NCI-H2196 (cell line): ENCODE data around the gene ZDHHC22.

Experiments used
- DNase-seq: peaks from one replicate; lab custom pipeline; 2025; ENCODE audit not compliant: unreplicated experiment; lab: John Stamatoyannopoulos, UW

The ZDHHC22 gene

DNA sequence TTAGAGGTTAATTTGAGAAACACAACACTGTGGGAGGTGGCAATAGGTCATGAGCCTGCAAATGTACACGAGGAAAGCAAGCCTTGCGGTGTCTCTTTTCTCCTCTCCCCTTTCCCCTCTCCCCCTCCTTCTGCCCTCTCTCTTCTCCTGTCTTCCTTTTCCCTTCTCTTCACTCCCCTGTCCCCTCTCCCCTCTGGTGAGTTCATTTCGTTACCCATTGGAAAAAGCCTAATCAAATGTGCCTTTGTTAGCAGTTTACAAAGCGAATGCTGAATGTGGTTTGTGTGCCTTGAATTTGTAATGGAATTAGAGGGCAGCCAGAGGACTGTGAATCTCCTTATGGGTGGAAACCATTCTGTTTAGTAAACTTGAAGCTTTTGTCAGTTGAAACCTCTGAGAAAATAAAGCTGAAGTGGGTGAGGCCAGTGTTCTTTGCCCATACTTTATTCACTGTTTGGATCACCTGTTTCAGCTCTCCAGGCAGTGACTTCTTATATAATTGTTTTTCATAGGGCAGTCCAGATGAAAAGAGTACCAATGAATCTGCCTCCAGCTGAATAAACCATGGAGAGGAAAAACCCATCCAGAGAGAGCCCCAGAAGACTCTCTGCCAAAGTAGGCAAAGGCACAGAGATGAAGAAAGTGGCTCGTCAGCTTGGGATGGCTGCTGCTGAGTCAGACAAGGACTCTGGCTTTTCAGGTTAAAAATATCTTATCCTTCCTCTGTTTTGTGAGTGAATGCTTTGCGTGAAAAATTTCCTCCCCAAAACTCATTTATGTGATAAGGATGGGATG lies 36.2 kb downstream of the ZDHHC22 start:
- no peak for DNase-seq

DNA sequence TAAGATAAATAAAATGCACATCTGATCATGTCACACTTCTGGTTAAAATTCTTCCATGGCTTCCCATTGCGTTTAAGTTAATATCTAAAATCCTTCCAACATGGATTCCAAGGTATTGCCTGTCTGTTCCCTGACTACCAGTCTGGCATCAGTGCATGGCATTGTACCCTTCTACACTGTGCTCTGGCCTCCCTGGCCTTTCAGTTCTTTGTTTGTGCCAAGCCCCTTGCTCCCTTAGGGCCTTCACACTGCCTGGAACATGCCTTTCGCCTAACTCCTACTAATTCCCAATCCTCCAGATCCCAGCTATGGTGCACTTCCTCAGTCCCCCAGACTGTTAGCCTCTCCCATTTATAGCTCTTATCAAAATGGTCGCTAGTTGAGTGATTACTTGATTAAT lies 37.2 kb downstream of the ZDHHC22 start:
- no peak for DNase-seq

DNA sequence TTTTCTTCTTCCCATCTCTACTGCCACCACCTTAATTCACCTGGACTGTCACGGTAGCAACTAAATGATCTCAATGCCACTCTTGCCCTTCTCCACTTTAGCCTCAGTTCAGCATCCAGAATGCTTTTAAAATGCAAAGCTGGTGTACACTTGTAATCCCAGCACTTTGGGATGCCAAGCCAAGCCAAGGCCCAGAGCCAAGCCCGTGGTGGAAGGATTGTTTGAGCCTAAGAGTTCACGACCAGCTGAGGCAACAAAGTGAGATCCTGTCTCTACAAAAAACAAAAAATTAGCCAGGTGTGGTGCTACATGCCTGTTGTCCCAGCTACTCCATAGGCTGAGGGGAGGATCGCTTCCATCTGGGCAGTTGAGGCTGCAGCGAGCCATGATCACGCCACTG lies 37.6 kb downstream of the ZDHHC22 start:
- DNase-seq, result no peak

DNA sequence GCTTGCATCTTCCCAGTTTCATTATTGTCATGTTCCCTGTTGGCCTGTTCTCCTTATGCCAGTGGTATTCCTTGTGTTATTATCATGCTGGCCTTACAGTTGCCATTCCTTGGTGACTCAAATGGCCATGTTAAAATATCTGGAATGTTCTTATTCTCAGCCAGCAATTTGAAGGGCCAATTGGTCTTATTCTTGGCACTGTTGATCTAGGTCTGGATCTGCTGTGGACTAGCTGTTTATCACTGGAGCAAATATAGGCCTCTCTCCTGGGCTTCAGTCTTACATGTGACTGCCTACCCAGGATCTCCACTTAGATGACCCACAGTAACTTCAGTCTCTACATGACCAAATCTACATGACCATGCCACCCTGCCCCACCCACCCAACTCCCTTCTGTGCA lies 38.1 kb downstream of the ZDHHC22 start:
- DNase-seq, result no peak

DNA sequence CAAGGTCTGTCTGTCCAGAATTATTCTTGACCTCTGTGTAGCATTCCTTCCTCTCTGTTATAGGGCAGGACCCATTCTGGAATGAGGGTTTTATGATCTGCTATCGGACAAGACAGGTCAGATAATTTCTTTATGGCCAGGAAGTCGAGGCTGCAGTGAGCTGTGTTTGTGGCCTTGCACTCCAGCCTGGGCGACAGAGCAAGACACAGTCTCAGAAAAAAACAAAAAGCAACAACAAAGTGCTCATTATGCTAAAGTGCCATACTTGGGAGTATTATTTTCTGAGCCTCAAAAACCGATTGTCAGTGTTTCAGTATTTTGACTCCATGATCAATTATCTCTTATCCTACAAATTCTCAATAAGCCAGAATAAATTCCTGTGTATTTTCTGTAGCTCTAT lies 39.4 kb downstream of the ZDHHC22 start:
- DNase-seq, result no peak

DNA sequence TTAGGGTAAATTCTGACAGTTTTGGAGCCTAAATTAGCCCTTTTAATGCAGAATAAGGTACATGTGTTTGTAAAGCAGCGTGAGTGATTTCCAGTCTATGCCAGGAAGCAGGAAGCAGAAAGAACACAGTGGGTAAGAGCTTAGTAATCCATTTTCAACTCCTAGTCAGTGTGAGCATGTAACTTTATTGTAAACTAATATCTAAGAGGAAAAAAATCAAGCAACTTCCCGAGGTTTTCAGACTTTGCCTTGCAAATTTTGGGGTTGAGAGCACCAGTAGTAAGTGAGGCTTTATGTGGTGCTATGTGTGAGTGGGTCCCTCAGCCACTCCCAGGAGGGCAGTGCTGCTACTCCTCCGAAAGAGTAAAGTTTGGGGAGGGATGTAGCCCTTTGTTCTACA lies 40.6 kb downstream of the ZDHHC22 start:
- DNase-seq, result no peak

DNA sequence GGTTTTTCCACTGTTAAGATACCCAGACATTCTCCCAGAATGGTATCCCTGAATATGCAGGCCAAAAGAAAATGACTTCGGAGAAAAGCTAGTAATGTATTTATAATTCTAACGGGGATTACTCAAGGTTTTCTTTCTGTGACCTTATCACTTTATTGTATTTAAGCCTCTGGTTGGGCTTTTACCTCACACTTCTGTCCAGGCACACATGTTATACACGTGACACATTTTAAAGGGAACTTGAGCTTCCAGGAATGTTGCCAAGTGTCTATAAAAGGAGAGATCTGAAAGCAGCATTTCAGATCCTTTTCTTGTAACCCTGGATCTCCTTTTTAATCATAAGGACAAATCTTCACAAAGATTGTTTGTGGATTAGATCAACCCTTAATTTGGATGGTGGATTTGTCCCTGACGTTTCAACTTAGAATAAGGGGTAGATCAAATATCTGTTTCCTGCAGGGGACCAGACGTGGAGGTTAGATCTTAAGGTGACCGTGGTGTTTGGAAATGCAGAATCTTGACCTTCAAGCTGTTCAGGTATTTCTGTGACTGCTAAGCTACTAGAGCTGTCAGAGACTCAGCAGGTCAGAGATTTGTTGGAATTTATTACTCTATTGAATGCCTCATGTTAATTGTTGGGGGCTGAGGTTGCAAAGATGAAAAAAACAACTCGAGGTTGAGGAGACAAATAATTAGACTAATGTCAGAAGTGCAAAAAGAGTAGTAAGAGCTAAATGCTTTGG lies 42.0 kb downstream of the ZDHHC22 start:
- DNase-seq, result peak; percentile 84

DNA sequence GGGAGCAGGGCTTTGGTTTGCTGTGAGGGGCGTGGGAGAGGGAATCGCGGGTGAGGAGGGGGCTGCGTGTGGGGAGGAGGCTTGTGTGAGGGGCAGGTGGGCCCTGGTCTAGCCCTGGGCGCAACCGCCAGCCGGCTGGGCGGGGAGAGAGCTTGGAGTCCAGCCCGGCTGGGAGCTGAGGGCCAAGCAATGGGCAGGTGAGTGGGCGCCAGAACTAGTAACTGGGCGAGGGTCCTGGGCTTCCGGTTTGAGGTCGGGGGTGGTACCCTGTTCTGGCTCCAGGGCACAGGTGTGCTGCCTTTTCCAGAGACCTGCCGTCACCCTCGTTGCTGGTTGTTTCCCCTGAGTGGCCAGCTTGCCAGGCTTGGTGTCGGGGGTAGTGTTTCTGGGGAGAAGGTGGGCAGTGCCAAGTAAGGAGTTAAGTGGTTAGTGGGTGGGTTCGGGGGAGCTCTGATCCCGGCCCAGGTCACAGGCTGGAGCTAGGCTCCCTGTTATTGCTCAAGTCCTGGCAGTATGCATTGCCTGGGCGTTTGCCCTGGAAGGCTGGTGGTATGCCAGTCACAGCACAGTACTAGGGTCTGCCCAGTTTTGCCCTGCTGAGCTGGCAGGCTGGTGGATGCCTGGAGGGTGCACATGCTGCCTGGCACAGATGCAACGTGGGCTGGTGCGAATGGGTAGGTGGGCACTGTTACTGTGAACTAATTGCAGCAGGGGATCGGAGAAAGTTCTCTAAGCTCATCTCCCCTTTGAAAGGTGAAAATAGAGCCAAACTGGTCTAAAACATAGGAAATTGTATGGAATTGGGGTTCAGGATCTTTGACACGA lies 42.9 kb downstream of the ZDHHC22 start:
- no peak for DNase-seq

DNA sequence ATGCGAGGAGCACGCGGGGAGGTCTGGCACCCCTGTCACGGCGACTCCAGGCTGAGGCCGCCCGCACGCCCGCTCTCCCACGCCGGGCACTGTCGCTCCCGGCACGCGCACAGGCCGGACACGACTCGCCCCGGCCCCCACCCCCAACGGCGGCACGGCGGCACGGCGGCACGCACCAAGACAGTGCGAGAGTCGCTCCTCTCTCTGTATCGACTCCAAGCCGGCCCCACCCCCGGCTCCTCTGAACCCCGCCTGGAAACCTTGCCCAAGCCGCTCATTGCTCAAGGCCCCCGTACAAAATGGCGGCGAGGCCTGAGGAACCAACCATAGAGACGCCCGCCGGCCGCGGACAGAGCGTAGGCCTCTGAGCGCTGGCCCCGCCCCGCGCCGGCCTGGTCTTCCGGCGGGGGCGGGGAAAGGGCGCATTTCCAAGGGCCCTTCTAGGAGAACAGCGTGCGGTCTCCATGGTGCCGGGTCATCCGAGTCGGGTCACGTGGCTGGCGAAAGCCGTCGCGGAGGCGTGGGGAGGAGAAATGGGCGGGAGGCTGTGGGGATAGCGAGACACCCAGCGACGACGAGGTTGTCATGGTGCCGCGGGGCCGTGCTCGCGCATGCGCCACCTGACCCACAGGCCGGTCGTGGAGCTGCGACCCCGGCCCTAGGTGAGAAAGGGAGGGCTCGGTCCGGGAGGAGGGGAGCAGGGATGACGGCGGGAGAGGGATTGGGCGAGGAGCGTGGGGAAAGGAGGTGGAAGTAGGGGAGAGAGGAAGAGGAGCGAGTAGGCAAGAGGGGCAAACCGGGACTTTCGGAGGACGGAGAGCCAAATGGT lies 43.7 kb downstream of the ZDHHC22 start, which contains the start of gene CIPC:
TSS of gene CIPC (plus strand) at position 559 of the 829 bp plus-strand sequence. CDS start 7,451 bp downstream, outside the sequence.
- DNase-seq, result peak; percentile 99

DNA sequence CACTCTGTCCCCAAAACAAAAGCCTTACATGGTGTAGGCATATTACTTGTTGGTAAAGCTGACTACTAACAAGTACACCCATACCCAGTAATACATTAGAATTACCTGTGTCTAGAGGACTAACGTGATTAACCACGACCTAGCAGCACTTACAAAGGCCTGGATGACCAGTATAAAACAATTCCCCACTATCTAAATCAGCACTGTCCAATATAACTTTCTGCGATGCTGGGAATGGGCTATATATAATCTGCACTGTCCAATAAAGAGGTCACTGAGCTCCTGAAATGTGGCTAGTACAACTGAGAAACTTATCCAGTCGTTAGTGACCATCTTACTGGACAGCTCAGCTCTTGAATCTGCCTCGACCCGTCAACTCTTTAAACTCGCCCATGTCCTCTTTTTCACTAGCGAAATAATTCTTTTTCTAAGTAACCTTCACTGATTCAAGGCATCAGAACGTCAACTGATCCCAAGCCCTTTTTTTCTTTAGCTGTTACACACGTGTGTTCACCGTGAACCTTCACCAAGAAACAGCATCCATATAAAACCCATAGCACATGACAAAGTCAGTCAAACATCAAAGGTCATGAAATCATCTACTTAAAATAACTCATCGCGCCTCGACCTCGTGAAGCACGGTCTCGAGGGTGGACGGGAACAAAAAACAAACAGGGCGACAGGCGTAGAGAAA lies 44.4 kb downstream of the ZDHHC22 start:
- no peak for DNase-seq

DNA sequence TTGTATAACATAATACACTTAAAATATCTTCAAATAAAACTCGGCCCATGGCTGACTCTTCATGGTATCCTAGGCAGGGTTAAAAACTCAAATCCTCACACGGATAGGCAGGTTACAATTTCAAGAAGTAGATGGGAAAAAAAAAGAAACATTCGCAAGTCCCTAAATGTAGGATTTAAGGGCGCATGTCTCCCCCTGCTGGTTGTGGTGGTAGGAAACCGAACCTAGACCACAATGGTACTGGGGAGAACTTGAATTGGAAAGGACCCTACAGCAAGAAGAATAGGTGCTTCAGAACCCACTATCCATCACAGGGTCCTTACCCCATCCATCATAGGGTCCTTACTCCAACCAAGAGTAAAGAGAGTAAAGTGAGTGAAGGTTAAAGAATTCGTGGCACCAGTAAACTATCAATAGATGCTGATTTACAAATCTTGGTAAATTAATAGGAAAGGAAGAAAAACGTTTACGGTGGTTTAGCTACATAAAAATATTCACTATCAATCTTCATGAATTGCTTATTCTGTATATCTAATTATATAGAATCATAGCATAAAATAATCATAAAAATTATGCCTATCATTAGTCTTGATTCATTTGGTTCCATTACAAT lies 46.8 kb downstream of the ZDHHC22 start:
- peak; percentile 86 for DNase-seq

DNA sequence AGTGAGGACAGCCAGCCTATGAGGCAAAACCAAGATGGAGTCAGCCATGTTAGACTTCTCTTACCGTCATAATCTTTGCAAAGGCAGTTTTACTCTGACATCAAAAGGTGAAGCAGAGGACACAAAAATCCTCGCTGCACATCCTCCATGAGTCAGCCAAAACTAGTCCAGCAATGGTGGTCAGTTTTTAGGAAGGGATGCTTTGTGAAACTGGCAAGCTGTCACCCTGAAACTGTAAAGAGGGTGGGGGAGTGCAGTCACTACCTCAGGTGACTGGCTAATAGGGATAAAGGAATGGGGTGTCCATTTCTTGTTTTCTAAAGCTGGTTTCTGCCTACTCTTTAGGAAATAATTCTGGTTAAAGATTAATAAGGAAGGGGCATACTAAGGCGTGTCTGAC lies 48.9 kb downstream of the ZDHHC22 start:
- no peak for DNase-seq

DNA sequence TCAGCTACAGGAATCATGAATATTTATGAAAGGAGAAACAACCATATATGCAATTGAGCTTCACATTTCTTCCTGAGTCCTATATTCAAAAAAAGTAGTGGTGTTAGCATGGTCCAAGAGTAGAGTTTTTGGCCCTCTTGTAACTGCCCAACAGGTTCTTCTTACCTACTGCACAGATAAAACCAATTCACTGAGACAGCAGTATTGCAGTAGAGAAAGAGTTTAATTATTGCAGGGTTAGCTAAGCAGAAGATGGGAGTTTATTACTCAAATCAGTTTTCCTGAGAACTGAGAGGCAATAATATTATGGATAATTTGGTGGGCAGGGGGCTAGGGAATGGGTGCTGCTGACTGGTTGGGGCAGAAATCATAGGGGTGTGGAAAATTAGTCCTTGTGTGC lies 50.1 kb downstream of the ZDHHC22 start:
- no peak for DNase-seq

DNA sequence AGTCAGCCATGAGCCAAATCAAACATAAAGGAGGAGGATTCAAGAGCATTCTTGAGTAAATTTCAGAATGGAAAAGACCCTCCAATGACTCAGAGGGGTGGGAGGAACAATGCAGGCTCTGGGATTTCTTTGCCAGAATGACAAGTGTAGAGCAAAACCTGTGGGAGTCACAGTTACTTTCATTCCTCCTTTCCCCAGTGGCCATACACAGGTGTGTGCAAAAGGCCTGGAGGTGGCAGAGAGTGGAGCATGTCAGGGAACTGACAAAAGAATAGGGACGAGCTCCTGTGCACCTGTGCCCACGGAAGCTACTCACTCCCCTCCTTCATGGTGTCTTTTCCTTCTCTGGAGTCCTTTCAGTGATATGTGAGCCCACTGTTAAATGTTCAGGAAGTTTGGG lies 52.9 kb downstream of the ZDHHC22 start:
- no peak for DNase-seq

DNA sequence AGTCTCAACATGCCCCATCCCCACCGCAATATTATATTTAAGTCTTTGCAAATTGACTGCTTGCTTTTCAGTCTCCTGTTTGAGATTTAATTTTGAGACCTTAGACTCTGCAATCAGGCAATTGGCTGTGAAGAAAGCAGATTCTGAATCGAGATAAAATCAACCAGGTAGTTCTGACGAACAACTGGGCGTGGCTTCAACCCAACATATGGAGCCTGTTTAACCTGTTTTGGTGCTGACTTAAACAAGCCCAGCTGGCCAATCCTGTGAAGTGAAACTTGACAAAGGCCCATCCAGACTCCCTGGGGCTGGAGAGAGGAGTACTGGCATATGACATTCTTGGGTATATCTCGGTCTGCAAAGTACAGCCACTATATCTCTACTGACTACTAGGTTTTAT lies 53.4 kb downstream of the ZDHHC22 start:
- peak; percentile 82 for DNase-seq

DNA sequence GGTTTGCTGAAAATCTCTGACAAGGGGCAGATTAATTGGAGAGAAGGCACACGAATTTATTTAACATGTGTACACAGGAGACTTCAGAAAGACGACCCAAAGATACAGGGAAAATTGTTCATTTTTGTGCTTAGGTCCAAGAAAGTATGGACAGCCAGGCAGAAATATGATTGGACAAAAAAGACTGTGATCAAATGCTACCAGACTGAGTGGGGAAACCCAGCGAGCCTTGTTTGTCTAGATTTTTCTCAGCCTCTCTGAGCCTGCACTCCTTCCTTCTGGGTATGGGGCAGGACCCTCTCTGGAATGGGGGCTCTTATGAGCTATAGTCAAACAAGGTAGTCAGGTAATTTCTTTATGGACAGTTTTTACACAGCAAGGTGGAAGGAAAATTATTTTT lies 54.0 kb downstream of the ZDHHC22 start:
- DNase-seq, result no peak

DNA sequence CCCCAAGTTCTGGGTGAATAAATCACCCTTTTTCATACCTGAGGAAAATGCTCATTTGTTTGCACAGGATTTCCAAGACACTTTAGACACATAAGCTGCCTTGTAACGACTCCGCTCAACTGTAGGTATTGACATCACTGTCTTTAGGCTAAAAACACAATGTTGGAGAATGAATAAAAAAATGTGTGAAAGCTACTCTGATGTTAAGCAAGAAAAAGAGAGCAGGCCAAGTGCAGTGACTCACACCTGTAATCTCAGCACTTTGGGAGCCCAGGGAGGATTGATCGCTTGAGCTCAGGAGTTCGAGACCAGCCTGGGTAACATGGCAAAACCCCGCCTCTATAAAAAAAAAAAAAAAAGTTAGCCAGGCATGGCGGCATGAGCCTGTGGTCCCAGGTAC lies 54.6 kb downstream of the ZDHHC22 start:
- no peak for DNase-seq

DNA sequence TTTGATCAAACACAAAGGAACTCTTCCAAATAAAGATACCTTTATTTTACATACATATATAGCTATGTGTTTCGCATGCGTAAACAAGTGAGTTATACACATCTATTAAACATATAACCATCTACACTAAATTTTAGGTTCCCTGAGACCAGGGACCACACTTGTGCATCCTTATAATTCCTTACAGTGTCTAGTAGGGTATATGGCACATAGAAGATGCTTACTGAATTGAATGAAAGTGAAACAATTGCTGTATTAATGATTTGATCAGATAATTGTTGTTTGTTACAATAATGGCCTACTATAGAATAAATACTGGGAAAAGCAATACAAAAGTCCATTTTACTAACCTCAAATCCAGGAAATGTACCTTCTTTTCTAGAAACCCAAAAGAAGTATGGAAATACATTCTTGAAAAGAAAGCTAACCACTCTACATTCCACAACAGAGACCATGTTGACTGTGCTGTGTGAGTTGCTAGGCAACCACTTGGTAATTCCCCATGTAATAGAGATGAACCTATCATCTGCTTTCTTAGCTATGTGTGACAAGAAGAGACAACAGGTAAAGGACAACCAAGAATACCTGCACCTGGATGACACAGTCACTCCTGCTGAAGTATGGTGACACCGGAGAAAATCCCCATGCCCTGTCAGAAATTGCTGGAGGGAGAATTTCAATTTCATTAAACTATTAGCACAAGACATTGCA lies 55.4 kb downstream of the ZDHHC22 start:
- no peak for DNase-seq

DNA sequence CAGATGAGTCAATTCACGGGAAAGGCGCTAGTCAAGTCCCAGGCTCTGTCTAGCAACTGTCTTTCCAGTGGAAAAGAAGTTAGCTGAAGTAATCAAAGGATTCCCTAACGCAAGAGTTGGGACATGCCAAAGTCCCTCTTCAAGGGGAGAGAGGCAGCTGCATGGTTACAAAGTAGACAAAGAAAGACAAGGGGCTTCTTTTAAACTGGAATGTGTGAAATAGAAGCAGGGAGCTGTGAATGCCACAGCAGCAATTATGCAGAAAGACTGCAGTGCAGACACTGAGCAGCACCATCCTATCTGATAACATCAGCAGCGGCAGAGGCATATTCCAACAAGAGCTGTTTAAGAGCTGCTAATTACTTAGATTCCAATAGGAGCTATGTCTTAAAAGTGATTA lies 56.1 kb downstream of the ZDHHC22 start:
- no peak for DNase-seq
